CD8-positive, alpha-beta memory T cell (primary cell): ENCODE measurements around the gene KCNJ4. TPM values are rescaled to one million over a fixed set of nuclear protein-coding genes. Genes with fewer than 3 reads are reported as not detected.
"Not testable (repeated sequence)": the region's sequence is repeated elsewhere in the genome, so short reads cannot be mapped to it uniquely, and the experiment has no call there.

ENCODE experiments used
- CTCF ChIA-PET: fragments of 350-600 bp; sonication (Branson Sonifier 250); formaldehyde crosslinking; loops from one replicate; lab custom pipeline; 2021; ENCODE audit warnings: antibody characterized with exemption; lab: Charles Lee
- POLR2A ChIA-PET: fragments of 350-600 bp; sonication (Branson Sonifier 250); formaldehyde crosslinking; loops from one replicate; lab custom pipeline; 2021; ENCODE audit warnings: antibody characterized with exemption; lab: Charles Lee
- DNase-seq, 5 donors: peaks; one replicate each; pipeline versions ENCODE4 v3.0.0 to v3.0.0-alpha.2; 2020 to 2022; ENCODE audit warnings: mixed read lengths in 1 of 5
- H3K27ac ChIP-seq: one replicate; pipeline ENCODE4 v1.7.0; 2013; ENCODE audit warnings: low read depth, mild to moderate bottlenecking, low read length, moderate library complexity
- H3K27me3 ChIP-seq: 2 replicates; pipeline ENCODE4 v1.7.0; 2013; ENCODE audit warnings: low read length, mild to moderate bottlenecking; ENCODE audit not compliant: insufficient read depth, poor library complexity, severe bottlenecking
- H3K36me3 ChIP-seq: 2 replicates; pipeline ENCODE4 v1.7.0; 2013; ENCODE audit warnings: mild to moderate bottlenecking, low read length, moderate library complexity; ENCODE audit not compliant: insufficient read depth
- H3K4me1 ChIP-seq: 2 replicates; pipeline ENCODE4 v1.7.0; 2013; ENCODE audit warnings: mild to moderate bottlenecking, low read length, moderate library complexity; ENCODE audit not compliant: insufficient read depth
- H3K4me3 ChIP-seq: 2 replicates; pipeline ENCODE4 v1.7.0; 2013; ENCODE audit warnings: mild to moderate bottlenecking, low read length
- H3K9me3 ChIP-seq: 2 replicates; pipeline ENCODE4 v1.7.0; 2013; ENCODE audit warnings: mild to moderate bottlenecking, low read length
- H3K27ac Mint-ChIP-seq, 8 donors: one replicate each; pipeline ENCODE4 v1.8.0; 2020 to 2021; ENCODE audit warnings: mixed read lengths in 8 of 8, mild to moderate bottlenecking in 6 of 8, inconsistent platforms in 3 of 8, moderate library complexity in 3 of 8
- H3K27me3 Mint-ChIP-seq, 2 donors: one replicate each; pipeline ENCODE4 v1.8.0; 2020 to 2021; ENCODE audit warnings: mixed read lengths in 2 of 2, mild to moderate bottlenecking in 1 of 2, moderate library complexity in 1 of 2
- H3K36me3 Mint-ChIP-seq, 3 donors: one replicate each; pipeline ENCODE4 v1.8.0; 2020 to 2021; ENCODE audit warnings: mixed read lengths in 3 of 3, inconsistent platforms in 1 of 3, mild to moderate bottlenecking in 1 of 3
- H3K4me1 Mint-ChIP-seq, 3 donors: one replicate each; pipeline ENCODE4 v1.8.0; 2020 to 2021; ENCODE audit warnings: mixed read lengths in 3 of 3, inconsistent platforms in 1 of 3, mild to moderate bottlenecking in 1 of 3
- H3K4me3 Mint-ChIP-seq, 7 donors: one replicate each; pipeline ENCODE4 v1.8.0; 2020 to 2021; ENCODE audit warnings: mixed read lengths in 7 of 7, mild to moderate bottlenecking in 6 of 7, moderate library complexity in 4 of 7, inconsistent platforms in 2 of 7
- H3K9me3 Mint-ChIP-seq, 5 donors: one replicate each; pipeline ENCODE4 v1.8.0; 2020 to 2022; ENCODE audit warnings: mixed read lengths in 5 of 5, mild to moderate bottlenecking in 3 of 5, moderate library complexity in 2 of 5, inconsistent platforms in 1 of 5
- polyA plus RNA-seq: library from polyadenylated mRNA; unstranded; fragments of 300-500 nt; fragmentation: Illumina TruSeq; gene quantifications from one replicate; pipeline ENCODE4 v1.2.3, GENCODE V29; 2021
- total RNA-seq, 2 experiments: library from RNA; stranded (reverse); gene quantifications; one replicate each; pipeline ENCODE4 v1.2.3, GENCODE V29; 2021

KCNJ4 gene
- total and polyA plus RNA-seq, 3 experiments from 2014 or later = not detected

GRCh38 chr22:38409916-38410315, 45.1 kb downstream of the KCNJ4 start:
- H3K4me1 Mint-ChIP-seq, CTCF ChIA-PET: not testable (repeated sequence)

GRCh38 chr22:38406617-38407016, 48.4 kb downstream of the KCNJ4 start:
- Mint-ChIP-seq H3K36me3 (no peaks in the 10 kb centered on the region), H3K4me3 (no peak overlapping the region), H3K27me3 (peaks cover 3 to 18% of the 10 kb centered on the region in 2 donors), H3K4me1 (no peaks in the 10 kb centered on the region), H3K9me3 (no peaks in the 10 kb centered on the region), H3K27ac (no peak overlapping the region)
- H3K36me3 ChIP-seq = no peaks in the 10 kb centered on the region
- no peaks in the 10 kb centered on the region for H3K4me1 ChIP-seq
- H3K27ac ChIP-seq = no peak overlapping the region
- H3K27me3 ChIP-seq = no peaks in the 10 kb centered on the region
- H3K4me3 ChIP-seq = no peak overlapping the region
- H3K9me3 ChIP-seq = no peaks in the 10 kb centered on the region
- CTCF ChIA-PET = no interaction called here
- POLR2A ChIA-PET = interaction anchor here (0.7 kb wide), 1 partner anchor 192 kb away, joined by 4 read pairs; no protein-coding TSS in a partner anchor
- no peak for DNase-seq

More at GRCh38 chr22:38409916-38410315, 45.1 kb downstream of the KCNJ4 start:
- H3K4me1 ChIP-seq, H3K4me3 ChIP-seq, H3K36me3 Mint-ChIP-seq, DNase-seq, POLR2A ChIA-PET, H3K9me3 ChIP-seq, H3K9me3 Mint-ChIP-seq, H3K4me3 Mint-ChIP-seq, H3K27ac ChIP-seq, H3K27ac Mint-ChIP-seq, H3K27me3 ChIP-seq, H3K36me3 ChIP-seq: not testable (repeated sequence)
- peaks cover 3 to 15% of the 10 kb centered on the region in 2 donors for H3K27me3 Mint-ChIP-seq

GRCh38 chr22:38404419-38404818, 50.6 kb downstream of the KCNJ4 start:
- Histone ChIP-seq H3K27me3 (no peaks in the 10 kb centered on the region), H3K36me3 (no peaks in the 10 kb centered on the region), H3K27ac (no peak overlapping the region), H3K9me3 (no peaks in the 10 kb centered on the region), H3K4me1 (no peaks in the 10 kb centered on the region), H3K4me3 (no peak overlapping the region)
- H3K27ac Mint-ChIP-seq = no peak overlapping the region
- POLR2A ChIA-PET = interaction anchor here (0.7 kb wide), 1 partner anchor 595 kb away, joined by 4 read pairs; no protein-coding TSS in a partner anchor
- no peak for DNase-seq
- CTCF ChIA-PET = no interaction called here
- peaks cover 0 to 1% (median 0%) of the 10 kb centered on the region in 3 donors for H3K36me3 Mint-ChIP-seq
- H3K9me3 Mint-ChIP-seq = no peaks in the 10 kb centered on the region
- peaks cover 3 to 4% (median 3%) of the 10 kb centered on the region in 3 donors for H3K4me1 Mint-ChIP-seq
- H3K27me3 Mint-ChIP-seq = peaks cover 0 to 24% of the 10 kb centered on the region in 2 donors
- H3K4me3 Mint-ChIP-seq = peak overlapping the region in 1 of 7 donors; percentile 9

GRCh38 chr22:38403812-38404211, 51.2 kb downstream of the KCNJ4 start:
- no peaks in the 10 kb centered on the region for H3K9me3 Mint-ChIP-seq
- no peaks in the 10 kb centered on the region for H3K9me3 ChIP-seq
- H3K36me3 ChIP-seq = no peaks in the 10 kb centered on the region
- H3K36me3 Mint-ChIP-seq = peaks cover 0 to 1% (median 0%) of the 10 kb centered on the region in 3 donors
- no peak overlapping the region for H3K4me3 ChIP-seq
- CTCF ChIA-PET = no interaction called here
- POLR2A ChIA-PET = no interaction called here
- H3K27ac ChIP-seq = no peak overlapping the region
- no peak overlapping the region for H3K27ac Mint-ChIP-seq
- peaks cover 0 to 24% of the 10 kb centered on the region in 2 donors for H3K27me3 Mint-ChIP-seq
- DNase-seq = no peak
- no peak overlapping the region for H3K4me3 Mint-ChIP-seq
- peaks cover 3 to 6% (median 5%) of the 10 kb centered on the region in 3 donors for H3K4me1 Mint-ChIP-seq
- no peaks in the 10 kb centered on the region for H3K4me1 ChIP-seq
- no peaks in the 10 kb centered on the region for H3K27me3 ChIP-seq

- H3K27me3 Mint-ChIP-seq = peaks cover 0 to 19% of the 10 kb centered on the region in 2 donors
- H3K27me3 ChIP-seq = no peaks in the 10 kb centered on the region
- no peaks in the 10 kb centered on the region for H3K36me3 ChIP-seq
- H3K4me3 ChIP-seq = no peak overlapping the region
- no peak for DNase-seq
- no peaks in the 10 kb centered on the region for H3K9me3 Mint-ChIP-seq
- H3K27ac Mint-ChIP-seq = no peak overlapping the region
- no peak overlapping the region for H3K27ac ChIP-seq
- H3K9me3 ChIP-seq = no peaks in the 10 kb centered on the region
- H3K4me1 ChIP-seq = no peaks in the 10 kb centered on the region
- H3K4me3 Mint-ChIP-seq = no peak overlapping the region
- POLR2A ChIA-PET = interaction anchor here (0.5 kb wide), 1 partner anchor 122 kb away, joined by 3 read pairs; no protein-coding TSS in a partner anchor
- CTCF ChIA-PET = no interaction called here
- H3K4me1 Mint-ChIP-seq = peaks cover 3 to 9% (median 6%) of the 10 kb centered on the region in 3 donors
- H3K36me3 Mint-ChIP-seq = peaks cover 0 to 1% (median 0%) of the 10 kb centered on the region in 3 donors
These were observed 52.8 kb downstream of the KCNJ4 start for GRCh38 chr22:38402204-38402603.

GRCh38 chr22:38401336-38402084, 53.5 kb downstream of the KCNJ4 start:
- no peaks in the 10 kb centered on the region for H3K9me3 Mint-ChIP-seq
- CTCF ChIA-PET = interaction anchor here (1.1 kb wide), 1 partner anchor 11 kb away, joined by 4 read pairs; no protein-coding TSS in a partner anchor
- H3K27me3 ChIP-seq = no peaks in the 10 kb centered on the region

GRCh38 chr22:38400256-38400655, 54.7 kb downstream of the KCNJ4 start:
- DNase-seq, POLR2A ChIA-PET, CTCF ChIA-PET, H3K36me3 ChIP-seq, H3K36me3 Mint-ChIP-seq, H3K9me3 ChIP-seq, H3K27me3 ChIP-seq, H3K4me1 ChIP-seq, H3K27ac ChIP-seq, H3K9me3 Mint-ChIP-seq, H3K4me3 ChIP-seq: not testable (repeated sequence)
- peaks cover 12 to 28% (median 18%) of the 10 kb centered on the region in 3 donors for H3K4me1 Mint-ChIP-seq
- peaks cover 0 to 16% of the 10 kb centered on the region in 2 donors for H3K27me3 Mint-ChIP-seq
- peak overlapping the region in 2 of 7 donors; percentile 85 to 88 for H3K4me3 Mint-ChIP-seq
- H3K27ac Mint-ChIP-seq = peak overlapping the region in 1 of 8 donors; percentile 52

More at GRCh38 chr22:38401336-38402084, 53.5 kb downstream of the KCNJ4 start:
- POLR2A ChIA-PET = no interaction called here
- Mint-ChIP-seq H3K27ac (peak overlapping the region in 1 of 8 donors; percentile 52), H3K4me3 (peak overlapping the region in 2 of 7 donors; percentile 36 to 85), H3K4me1 (peaks cover 6 to 16% (median 9%) of the 10 kb centered on the region in 3 donors), H3K27me3 (peaks cover 0 to 16% of the 10 kb centered on the region in 2 donors), H3K36me3 (peaks cover 0 to 1% (median 0%) of the 10 kb centered on the region in 3 donors)
- no peaks in the 10 kb centered on the region for H3K9me3 ChIP-seq
- no peak overlapping the region for H3K4me3 ChIP-seq
- no peak for DNase-seq
- no peak overlapping the region for H3K27ac ChIP-seq
- H3K36me3 ChIP-seq = no peaks in the 10 kb centered on the region
- H3K4me1 ChIP-seq = no peaks in the 10 kb centered on the region
